ENCODE results near the gene SIGLEC12.
"Not testable (repeated sequence)": the region's sequence is repeated elsewhere in the genome, so short reads cannot be mapped to it uniquely, and the experiment has no call there.

Gene SIGLEC12

GRCh38 chr19:51524666-51525264 is 23.2 kb upstream of the SIGLEC12 start:
- DNase-seq (ENCODE audit: insufficient read length, low spot score) (no peak), FAIRE-seq (no peak)

DNA sequence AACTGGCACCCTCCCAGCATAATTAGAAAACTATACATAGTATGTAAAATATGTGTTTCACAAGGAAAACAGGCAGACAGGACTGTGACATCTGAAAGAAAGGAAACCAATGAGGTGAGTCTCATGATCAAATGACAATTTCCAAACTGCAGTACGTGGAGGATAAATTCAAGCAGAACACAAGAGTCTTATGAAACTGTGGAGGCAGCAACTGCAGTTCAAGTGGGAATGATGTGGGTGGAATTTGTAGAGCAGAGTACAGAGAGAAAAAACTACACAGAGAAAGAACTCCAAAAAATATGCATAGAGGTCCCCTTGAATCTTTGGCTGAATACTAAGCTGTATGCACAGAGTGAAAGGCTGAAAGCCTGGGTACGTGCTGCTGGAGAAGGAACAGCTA is 20.2 kb upstream of the SIGLEC12 start:
- DNase-seq (ENCODE audit: insufficient read length, low spot score): no peak

DNA sequence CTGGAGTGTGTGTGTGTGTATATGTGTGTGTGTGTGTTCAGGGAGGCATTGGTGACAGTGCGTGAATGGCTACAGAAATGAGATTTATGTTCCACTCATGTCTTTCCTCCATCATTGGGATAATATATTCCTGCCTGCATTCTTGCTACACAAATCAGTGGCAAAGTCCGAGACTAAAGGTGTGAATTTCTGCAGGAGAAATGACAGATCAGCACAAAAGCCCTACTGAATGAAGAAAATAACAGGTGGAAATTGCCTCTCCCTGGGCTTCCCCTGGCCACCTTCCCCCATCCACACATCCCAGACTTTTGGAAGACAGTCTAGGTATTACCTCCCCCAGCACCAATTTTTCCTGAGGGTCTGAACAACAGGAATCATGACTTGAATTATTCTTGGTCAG is 19.8 kb upstream of the SIGLEC12 start:
- FAIRE-seq: no peak
- no peak for DNase-seq (ENCODE audit: insufficient read length, low spot score)

More for the DNA sequence above, 20.2 kb upstream of the SIGLEC12 start:
- FAIRE-seq: no peak

GRCh38 chr19:51520728-51521127 is 19.1 kb upstream of the SIGLEC12 start:
- DNase-seq (ENCODE audit: insufficient read length, low spot score) (no peak), FAIRE-seq (no peak)

DNA sequence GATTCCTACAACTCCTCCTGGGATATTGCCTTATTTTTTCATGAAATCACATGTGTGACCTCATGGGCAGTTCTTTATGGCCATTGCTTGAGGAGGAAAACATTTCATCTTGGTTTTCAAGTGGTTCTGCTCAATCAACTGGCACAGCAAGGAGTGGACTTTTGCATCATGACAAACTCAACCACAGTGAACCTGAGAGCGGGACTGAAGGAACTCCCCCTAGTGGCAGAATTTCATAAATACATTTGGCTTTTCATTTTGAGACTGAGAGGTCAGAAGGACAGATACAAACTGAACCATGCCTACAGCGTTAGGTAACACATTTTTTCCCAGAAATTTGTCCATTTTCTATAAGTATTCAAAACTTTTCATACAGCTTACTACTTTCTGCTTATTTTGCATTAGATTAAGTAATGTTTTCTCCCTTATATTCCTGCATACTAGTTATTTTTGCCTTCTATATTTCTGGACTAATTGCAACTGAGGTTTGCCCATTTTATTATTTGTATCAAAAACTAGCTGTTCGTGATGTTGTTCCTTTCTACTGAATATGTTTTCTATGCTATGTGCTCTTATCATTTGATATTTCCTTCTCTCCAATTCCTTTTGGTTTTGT is 13.4 kb upstream of the SIGLEC12 start:
- peak; percentile 90 for FAIRE-seq

DNA sequence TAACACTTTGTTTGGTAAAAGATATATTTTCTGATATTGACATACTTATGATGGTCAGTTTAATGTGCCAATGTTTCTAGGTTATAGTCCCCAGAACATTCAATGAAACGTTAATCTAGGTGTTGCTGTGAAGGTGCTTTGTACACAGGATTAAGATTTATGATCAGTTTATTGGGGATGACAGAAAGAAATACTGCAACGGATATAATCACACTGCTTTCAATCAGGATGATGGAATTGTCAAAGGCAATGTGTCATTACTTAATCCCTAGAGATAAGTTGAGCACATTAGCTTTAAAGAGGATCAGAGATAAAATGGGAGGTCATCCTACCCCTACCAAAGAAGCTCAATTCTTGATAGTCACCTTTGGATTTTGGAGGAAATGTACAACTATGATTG is 12.4 kb upstream of the SIGLEC12 start:
- FAIRE-seq (no peak), DNase-seq (ENCODE audit: insufficient read length, low spot score) (no peak)

More for the DNA sequence above, 13.4 kb upstream of the SIGLEC12 start:
- DNase-seq (ENCODE audit: insufficient read length, low spot score): peak; percentile 43

- DNase-seq (ENCODE audit: insufficient read length, low spot score) (no peak), FAIRE-seq (no peak)
Observed at GRCh38 chr19:51511353-51511752, 9.8 kb upstream of the SIGLEC12 start.

- no peak for FAIRE-seq
- DNase-seq (ENCODE audit: insufficient read length, low spot score): no peak
Observed at GRCh38 chr19:51509823-51510660, 8.4 kb upstream of the SIGLEC12 start.

DNA sequence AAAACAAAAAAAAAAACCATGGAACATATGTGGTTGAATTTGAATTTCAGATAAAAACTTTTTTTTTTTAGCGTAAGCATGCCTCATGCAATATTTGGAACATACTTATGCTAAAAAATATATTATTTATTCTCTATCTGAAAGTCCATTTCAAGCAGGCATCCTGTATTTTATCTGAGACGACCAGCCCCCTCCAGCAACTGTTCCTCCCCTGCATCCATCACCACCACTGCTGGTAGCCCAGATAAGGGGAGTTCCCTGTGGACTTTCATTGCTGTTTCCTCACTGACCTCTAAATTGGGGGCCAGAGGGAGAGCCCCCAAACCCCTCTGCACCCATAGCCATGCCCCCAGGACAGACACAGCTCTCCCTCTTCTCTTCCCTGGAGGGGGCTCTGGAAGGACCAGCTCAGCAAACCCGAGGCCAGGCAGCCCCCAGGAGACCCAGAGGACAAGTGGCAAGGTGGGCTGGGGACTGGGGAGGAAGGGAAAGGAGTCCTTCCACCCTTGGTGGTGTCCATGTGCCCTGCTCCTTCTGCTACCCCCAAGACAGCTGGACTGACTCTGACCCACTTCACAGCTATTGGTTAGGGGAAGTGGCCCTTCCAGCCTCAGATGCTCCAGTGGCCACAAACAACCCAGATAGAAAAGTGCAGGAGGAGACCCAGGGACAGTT is 6.6 kb upstream of the SIGLEC12 start:
- DNase-seq (ENCODE audit: insufficient read length, low spot score): no peak
- no peak for FAIRE-seq

GRCh38 chr19:51507640-51508058 is 6.0 kb upstream of the SIGLEC12 start:
- FAIRE-seq: no peak
- no peak for DNase-seq (ENCODE audit: insufficient read length, low spot score)

DNA sequence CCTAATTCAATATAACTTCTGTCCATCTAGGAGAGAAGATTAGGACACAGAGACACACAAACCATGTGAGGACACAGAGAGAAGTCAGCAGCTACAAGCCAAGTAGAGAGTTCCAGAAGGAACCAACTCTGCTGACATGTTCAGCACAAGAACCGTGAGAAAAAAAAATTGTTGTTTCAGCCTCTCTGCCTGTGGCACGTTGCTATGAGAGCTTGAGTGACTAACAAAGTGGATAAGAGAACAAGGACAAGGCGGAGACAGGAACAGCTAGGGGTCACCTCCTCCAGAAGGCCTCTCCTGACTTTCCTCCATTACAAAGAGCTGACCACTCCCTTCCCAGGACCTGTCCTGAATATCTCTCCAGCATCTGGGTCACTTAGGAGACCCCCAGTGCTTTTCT is 5.6 kb upstream of the SIGLEC12 start:
- no peak for FAIRE-seq
- DNase-seq (ENCODE audit: insufficient read length, low spot score): no peak

DNA sequence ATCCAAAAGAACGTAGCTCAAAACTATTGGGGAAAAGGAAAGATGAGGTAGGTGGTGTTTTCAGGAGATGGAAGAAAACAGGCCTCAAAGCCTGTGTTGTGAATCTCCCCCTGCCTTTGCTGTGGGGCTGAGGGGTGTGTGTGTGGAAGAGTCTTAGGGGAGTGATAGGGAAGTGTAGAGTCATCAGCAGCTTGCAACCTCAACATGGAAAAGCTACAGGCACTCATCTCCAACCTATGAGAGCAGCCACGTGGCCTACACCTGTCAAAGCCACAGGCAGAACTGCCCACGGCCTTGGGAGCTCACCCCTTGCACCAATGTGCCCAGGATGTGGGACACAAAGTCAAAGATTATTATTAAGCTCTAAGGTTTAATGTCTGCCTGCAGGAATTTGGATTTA is 4.3 kb upstream of the SIGLEC12 start:
- FAIRE-seq: no peak
- no peak for DNase-seq (ENCODE audit: insufficient read length, low spot score)

GRCh38 chr19:51503896-51504295 is 2.3 kb upstream of the SIGLEC12 start:
- no peak for DNase-seq (ENCODE audit: insufficient read length, low spot score)
- FAIRE-seq: no peak

- FAIRE-seq (no peak), DNase-seq (ENCODE audit: insufficient read length, low spot score) (no peak)
Observed at GRCh38 chr19:51503286-51503817, 1.8 kb upstream of the SIGLEC12 start.

DNA sequence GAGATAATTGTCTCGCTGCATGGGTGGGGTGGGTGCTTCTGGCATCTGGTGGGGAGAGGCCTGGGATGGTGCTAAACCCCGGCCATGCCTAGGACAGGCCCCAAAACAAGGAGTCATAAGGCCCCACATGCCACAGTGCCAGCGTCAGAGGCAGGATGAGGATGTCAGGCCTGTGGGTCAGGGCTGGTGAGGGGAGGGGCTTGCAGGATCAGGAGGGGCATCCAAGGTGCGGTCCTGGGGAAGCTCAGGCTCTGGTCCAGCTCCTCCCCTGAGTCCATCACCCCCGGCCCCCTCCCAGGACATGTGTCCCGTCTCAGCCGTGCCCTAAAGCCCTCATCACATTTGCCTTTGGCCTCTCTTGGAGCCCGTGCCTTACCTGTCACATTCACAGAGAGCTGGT is 669 bp downstream of the SIGLEC12 start:
- not testable (repeated sequence) for DNase-seq (ENCODE audit: insufficient read length, low spot score)

DNA sequence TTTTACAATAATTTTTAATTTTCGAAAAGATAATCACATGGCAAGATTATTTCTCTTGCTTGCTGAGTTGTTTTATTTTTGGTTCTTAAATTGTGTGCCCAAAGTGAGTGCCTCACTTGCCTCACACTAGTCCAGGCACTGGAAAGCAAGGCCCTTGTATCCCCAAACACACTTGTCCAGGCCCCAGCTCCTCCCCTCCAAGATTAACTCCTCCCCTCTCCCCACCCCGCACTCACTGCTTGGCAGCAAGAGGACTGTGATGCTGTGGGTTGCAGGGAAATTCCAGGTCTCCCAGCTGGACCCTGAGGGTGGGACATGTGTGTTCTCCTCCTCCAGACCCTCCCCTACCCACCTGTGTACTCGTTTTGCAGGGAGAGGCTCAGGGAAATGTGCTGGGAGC is 3.9 kb downstream of the SIGLEC12 start:
- FAIRE-seq: no peak
- DNase-seq (ENCODE audit: insufficient read length, low spot score): no peak

More for the DNA sequence above, 669 bp downstream of the SIGLEC12 start:
- not testable (repeated sequence) for FAIRE-seq

DNA sequence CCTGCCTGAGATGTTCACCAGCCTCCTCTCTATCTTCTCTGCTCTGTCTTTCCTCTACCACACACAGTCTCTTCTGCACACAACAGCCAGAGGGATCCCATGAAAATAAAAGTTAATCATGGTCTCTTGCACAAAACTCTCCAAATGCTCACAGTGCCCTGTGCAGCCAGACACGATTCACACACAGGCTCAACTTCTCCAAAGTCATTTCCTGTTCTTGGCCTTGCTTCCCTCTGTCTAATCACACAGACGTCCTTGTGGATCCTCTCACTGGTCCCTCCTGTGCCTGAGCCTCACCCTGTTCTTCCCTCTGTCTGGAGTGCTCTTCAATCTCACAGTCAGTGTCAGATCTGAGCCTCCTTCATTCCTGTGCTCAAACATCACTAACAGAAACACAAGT is 7.8 kb downstream of the SIGLEC12 start:
- FAIRE-seq (no peak), DNase-seq (ENCODE audit: insufficient read length, low spot score) (no peak)

DNA sequence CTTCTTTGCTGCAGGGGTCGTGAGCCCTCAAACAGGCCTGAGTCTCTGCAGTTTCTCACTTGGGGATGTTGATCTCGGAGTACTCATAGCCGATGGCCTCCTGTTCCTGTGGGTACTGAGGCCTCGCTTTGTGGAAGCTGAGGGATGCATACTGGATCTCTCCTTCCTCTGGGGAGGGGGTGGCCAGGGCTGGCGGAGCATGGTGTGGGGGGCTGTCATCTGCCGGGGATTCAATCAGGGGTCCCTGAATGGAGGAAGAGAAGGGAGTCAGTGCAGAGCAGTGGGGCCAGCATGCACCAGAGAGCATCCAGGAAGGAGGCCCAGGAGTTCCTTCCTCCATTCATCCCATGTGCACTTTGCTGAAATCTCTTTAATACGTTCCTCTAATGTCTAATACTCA is 10.0 kb downstream of the SIGLEC12 start:
- no peak for DNase-seq (ENCODE audit: insufficient read length, low spot score)
- FAIRE-seq: no peak

- no peak for DNase-seq (ENCODE audit: insufficient read length, low spot score)
- FAIRE-seq: no peak
Observed at GRCh38 chr19:51490676-51491075, 10.9 kb downstream of the SIGLEC12 start.

DNA sequence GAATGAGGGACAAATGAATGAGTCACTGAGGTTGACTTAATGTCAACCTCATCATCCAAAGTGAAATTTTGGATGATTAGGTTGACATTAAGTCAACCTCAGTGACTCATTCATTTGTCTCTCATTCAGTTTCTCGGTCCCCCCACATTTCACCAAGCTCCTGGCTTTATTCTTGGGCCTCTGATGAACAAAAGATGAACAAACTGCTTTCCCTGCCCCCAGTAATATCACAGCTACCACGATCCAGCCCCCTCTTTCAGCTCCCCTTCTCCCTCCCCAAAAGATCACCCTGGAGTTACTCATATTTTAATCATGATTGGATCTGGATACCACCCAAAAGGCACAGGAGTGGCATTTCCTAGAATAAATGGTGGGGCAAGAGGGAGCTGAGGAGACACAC is 12.5 kb downstream of the SIGLEC12 start:
- DNase-seq (ENCODE audit: insufficient read length, low spot score) (no peak), FAIRE-seq (no peak)

- DNase-seq (ENCODE audit: insufficient read length, low spot score) (no peak), FAIRE-seq (no peak)
Observed at GRCh38 chr19:51488491-51488890, 13.1 kb downstream of the SIGLEC12 start.
